Stimulated activated CD4-positive, alpha-beta T cell treated with anti-CD3 and anti-CD28 coated beads, Interleukin-15, amount 100 ng/mL, for 48 hours (primary cell): ENCODE results near the gene ASGR1.
A peak's percentile ranks its signal among the peaks of the same experiment; 100 is the strongest.
"Not testable (repeated sequence)": the region's sequence is repeated elsewhere in the genome, so short reads cannot be mapped to it uniquely, and the experiment has no call there.

Experiments used
- DNase-seq, 2 donors: peaks; one replicate each; pipeline ENCODE4 v3.0.0-alpha.2; 2020; ENCODE audit warnings: low read depth in 2 of 2

ASGR1 gene

GRCh38 chr17:7191069-7191468 lies 11.9 kb upstream of the ASGR1 start:
- no peak for DNase-seq

GRCh38 chr17:7190276-7190917 lies 11.2 kb upstream of the ASGR1 start:
- no peak for DNase-seq

- DNase-seq: no peak
Observed at GRCh38 chr17:7186241-7186640, 7.1 kb upstream of the ASGR1 start.

- no peak for DNase-seq
Observed at GRCh38 chr17:7184647-7185046, 5.5 kb upstream of the ASGR1 start.

- no peak for DNase-seq
Observed at GRCh38 chr17:7184091-7184488, 4.9 kb upstream of the ASGR1 start.

- DNase-seq: no peak
Observed at GRCh38 chr17:7183433-7184090, 4.4 kb upstream of the ASGR1 start.

- not testable (repeated sequence) for DNase-seq
Observed at GRCh38 chr17:7182101-7182500, 2.9 kb upstream of the ASGR1 start.

- DNase-seq: no peak
Observed at GRCh38 chr17:7178973-7179316, 225 bp downstream of the ASGR1 start.

GRCh38 chr17:7177954-7178477 lies 1.2 kb downstream of the ASGR1 start:
- DNase-seq: no peak

GRCh38 chr17:7177191-7177953 lies 1.8 kb downstream of the ASGR1 start:
- peak; percentile 44 to 59 for DNase-seq

GRCh38 chr17:7176841-7177190 lies 2.4 kb downstream of the ASGR1 start:
- DNase-seq: no peak

- DNase-seq: no peak
Observed at GRCh38 chr17:7176107-7176840, 2.9 kb downstream of the ASGR1 start.

GRCh38 chr17:7175330-7175733 lies 3.8 kb downstream of the ASGR1 start:
- DNase-seq: no peak

GRCh38 chr17:7174603-7175326 lies 4.4 kb downstream of the ASGR1 start:
- DNase-seq: no peak

GRCh38 chr17:7173687-7174602 lies 5.2 kb downstream of the ASGR1 start:
- peak; percentile 29 to 45 for DNase-seq

- DNase-seq: not testable (repeated sequence)
Observed at GRCh38 chr17:7172522-7173191, 6.5 kb downstream of the ASGR1 start.

- DNase-seq: not testable (repeated sequence)
Observed at GRCh38 chr17:7169565-7169908, 9.6 kb downstream of the ASGR1 start.

- DNase-seq: not testable (repeated sequence)
Observed at GRCh38 chr17:7168841-7169564, 10.2 kb downstream of the ASGR1 start.

- no peak for DNase-seq
Observed at GRCh38 chr17:7167832-7168231, 11.3 kb downstream of the ASGR1 start.
